ENCODE results near the gene B3GNT3.
"Not testable (repeated sequence)": the region's sequence is repeated elsewhere in the genome, so short reads cannot be mapped to it uniquely, and the experiment has no call there.

B3GNT3 gene

DNA sequence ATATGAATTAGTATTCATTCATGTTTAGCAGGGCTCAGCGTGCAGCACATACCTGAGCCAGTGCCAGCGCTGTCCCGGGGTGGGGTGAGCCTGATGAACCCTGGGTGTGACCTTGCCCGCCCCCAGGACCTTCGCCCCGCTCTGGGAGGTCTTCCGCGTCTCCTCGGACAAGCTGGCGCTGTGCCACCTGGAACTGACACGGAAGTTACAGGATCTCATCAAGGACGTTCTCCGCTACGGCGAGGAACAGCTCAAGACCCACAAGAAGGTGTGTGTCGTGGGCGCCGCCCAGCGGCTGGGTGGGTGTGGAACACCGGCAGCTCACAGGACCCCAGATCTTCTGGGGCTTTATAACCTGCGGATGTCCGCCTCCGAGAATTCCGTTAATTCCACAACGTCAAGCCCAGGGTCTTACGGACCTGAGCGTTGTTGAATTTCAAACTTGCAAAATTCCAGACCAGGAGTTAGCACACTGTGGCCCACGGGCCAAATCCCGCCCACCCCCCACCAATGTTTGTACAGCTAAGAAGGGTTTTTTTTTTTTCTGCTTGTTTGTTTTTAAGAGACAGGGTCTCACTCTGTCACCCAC, 28.3 kb upstream of the B3GNT3 start:
- peak; percentile 87 for DNase-seq

DNA sequence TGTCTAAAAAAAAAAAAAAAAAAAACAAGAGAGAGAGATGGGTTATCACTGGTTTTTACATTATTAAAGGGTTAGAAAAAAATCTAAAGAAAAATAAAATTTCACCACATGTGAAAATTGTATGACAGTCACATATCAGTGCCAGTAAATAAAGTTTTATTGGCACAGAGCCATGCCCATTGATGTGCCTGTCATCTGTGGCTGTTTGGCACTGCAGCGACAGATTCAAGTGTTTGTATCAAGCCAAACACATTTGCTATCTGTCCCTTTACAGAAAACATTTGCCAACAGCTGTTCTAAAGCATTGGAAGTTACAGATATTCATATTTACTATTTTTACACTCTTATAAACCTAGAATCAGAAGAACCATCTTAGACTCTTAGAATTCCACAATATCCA, 27.4 kb upstream of the B3GNT3 start:
- DNase-seq: peak; percentile 84

DNA sequence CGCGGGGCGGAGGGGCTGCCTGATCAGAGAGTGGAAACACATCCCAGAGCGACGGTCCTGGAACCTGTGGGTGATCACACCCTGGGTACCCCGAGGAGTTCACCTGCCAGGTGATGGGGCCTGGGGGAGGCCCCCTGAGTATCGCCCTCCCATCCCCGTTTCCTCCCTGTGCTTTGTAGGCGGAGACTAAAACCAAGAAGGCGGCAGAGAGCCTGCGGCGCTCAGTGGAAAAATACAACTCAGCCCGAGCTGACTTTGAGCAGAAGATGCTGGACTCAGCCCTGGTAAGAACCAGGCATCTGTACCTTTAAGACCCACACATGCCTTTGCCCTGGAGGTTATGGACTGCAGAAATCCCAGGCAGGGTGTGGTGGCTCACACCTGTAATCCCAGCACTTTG, 24.3 kb upstream of the B3GNT3 start:
- DNase-seq: no peak

DNA sequence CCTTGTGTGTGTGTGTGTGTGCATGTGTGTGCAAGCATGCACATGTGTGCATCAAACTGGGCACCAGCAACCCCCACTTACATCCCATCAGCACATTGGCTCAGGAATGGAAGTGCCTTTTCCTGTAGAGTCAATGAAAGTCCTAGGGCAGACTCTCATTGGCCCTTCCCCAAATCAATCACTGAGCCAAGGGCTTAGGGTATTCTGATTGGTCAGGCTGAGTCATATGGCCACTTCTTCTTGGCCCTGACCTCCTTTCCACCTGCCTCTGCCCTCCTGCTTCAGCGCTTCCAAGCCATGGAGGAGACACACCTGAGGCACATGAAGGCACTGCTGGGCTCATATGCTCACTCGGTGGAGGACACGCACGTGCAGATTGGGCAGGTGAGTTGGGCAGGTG, 22.8 kb upstream of the B3GNT3 start:
- peak; percentile 62 for DNase-seq

DNA sequence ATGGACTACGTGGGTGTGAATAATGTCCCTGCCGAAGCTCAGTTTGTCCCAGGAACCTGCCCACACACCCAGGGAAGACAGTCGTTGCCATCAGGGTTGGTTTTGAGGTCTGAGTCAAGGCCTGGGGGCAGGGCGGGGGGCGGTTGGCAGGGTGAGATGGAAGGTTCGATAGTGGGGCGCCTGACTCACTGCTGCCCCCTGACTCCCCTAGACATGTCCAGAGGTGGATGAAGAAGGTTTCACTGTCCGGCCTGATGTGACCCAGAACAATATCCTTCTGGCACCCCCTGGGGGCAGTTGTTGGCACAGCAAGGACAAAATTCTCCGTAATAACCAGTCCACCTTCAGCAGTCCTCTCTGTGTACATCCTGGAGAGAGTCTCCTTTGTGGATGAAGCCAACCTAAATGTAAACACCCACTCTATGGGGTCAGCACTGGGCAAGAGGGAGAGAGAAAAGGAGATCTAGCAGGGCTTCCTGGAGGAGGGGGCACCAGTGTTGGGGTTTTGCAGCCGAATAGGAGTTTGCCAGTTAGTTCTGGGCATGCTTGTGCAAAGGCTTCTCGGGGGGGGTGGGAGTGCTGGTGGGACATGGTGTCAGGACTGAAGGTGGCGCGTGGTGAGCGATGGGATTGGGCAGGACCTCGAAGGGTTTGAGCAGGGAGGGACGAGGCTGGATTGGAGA, 19.6 kb upstream of the B3GNT3 start:
- DNase-seq: peak; percentile 65

DNA sequence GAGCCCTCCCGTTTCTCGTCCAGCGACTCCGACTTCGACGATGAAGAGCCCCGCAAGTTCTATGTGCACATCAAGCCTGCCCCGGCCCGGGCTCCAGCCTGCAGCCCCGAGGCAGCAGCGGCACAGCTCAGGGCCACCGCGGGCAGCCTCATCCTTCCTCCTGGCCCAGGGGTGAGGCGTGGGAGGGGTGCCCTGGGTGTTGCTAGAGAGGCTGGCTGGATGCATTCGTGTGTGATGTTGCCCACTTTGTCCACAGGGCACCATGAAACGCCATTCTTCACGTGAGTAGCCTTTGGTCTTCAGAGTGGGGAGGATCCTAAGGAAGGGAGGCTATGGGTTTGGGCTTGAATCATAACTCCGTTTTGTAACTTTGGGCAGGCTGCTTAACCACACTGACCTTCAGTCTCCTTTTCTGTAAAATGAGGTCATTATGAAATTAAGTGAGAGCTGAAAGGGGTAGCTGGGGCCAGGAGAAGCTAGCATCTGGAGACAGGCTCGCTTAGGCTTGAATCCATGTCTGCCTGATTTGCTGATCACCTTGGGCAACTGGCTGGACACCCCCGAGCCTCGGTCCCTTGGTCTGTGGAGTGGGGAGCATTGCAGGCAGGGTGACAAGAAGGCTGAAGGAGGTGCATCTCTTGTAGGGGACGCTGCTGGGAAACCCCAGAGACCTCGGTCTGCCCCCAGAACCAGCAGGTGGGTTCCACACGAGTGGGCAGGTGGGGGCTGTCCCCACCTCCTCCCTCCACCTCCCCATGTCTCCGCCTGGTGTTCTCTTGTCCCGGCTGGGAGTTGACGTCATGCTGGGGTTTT, 18.7 kb upstream of the B3GNT3 start:
- no peak for DNase-seq

DNA sequence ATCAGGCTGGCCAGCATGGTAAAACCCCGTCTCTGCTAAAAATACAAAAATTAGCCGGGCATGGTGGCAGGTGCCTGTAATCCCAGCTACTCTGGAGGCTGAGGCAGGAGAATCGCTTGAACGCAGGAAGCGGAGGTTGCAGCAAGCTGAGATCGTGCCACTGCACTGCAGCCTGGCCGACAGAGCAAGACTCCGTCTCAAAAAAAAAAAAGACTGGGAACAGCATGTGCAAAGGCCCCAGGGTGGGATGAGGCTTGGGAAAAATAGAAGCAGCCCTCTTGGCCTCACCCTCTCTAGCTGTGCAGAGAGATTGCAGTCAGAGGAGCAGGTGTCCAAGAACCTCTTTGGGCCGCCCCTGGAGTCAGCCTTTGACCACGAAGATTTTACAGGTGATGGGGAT, 17.1 kb upstream of the B3GNT3 start:
- DNase-seq: not testable (repeated sequence)

DNA sequence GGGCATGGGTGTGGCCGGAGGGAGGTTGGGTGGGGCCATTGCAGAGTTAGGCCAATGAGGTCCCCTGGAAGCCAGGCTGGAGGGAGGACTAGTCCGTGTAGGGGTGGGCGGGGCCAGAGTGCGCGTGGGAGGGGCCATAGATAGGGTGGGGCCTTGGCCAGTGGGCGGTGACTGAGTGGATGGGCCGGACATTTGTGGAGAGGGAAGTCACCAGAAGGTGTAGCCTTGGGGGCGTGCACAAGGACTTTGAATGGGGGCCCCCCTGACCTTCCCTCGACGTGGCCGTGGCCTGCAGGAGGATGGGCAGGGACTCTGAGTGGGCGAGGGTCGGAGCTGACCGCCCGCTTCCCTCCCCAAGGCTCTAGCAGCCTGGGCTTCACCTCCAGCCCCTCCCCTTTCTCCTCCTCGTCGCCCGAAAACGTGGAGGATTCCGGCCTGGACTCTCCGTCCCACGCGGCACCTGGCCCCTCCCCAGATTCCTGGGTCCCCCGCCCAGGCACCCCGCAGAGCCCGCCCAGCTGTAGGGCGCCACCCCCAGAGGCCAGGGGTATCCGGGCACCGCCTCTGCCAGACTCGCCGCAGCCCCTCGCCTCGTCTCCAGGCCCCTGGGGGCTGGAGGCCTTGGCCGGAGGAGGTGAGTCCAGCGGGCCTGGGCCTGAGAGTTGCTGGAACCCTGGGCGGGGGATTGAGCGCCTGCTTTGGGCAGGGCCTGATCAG, 16.5 kb upstream of the B3GNT3 start:
- DNase-seq: peak; percentile 77

DNA sequence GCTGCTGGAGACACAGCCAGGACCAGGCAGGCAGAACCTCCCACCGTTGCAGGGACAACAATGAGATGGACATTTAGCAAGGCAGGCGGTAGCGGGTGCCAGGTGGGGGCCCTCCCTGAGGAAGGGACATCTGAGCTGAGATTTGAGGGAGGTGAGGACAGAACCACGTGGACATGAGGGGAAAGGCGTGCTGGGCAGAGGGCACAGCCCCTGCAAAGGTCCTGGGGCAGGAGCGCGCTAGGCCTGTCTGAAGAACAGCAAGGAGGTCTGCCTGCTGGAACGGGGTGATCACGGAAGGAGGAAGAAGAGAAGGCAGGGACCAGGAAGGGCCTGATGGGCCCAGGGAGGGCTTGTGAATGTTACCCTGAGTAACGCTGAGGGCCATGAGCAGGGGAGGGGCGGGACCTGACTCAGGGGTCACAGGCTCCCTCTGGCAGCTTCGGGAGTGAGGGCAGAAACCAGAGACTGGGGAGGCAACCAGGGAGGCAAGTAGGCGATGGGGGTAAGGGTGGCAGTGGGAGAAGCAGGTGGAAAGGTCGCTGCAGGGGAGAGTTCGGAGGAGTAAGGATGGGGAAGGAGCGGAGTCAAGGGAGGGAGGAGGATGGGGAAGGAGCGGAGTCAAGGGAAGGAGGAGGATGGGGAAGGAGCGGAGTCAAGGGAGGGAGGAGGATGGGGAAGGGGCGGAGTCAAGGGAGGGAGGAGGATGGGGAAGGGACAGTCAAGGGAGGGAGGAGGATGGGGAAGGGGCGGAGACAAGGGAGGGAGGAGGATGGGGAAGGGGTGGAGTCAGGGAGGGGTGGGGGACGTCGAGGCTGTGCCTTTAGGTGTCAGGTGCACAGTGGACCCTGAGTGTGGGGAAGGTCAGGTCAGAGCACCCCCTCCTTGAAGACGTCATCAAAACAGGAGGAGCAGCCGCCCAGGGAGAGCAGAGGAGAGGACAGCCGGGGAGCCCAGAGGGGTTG, 15.7 kb upstream of the B3GNT3 start:
- peak; percentile 52 for DNase-seq

DNA sequence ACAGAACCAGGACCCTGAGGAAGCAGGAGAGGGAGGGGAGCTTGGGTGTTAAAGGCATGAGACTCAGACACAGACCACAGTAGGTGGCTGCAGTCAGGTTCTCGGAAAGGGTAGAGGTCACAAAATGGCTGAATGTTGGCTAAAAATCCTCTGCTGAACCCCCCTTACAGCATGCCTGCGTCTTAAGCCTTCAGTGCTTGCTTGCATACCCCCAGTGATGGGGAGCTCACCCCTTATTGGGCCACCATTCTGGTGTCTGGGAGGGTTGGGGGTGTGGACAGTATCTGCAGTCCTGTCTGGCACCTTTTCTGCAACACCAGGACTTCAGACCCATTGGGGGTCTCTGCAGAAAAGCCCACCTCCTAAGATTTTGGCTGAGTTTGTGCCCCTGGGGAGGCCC, 14.2 kb upstream of the B3GNT3 start:
- no peak for DNase-seq

DNA sequence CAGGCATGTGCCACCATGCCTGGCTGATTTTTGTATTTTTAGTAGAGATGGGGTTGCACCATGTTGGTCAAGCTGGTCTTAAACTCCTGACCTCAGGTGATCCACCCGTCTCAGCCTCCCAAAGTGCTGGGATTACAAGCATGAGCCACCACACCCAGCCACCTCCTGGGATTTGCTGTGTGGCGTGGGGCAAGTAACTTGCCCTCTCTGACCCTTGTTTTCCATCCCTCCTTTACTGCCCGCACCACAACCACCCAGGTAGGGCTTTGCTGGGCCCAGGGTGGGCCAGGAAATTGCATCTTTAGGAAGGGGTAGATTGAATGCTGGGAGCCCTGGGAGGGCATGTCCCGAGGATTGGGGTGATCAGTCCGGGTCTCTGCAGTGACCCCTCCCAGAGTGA, 11.2 kb upstream of the B3GNT3 start:
- not testable (repeated sequence) for DNase-seq

DNA sequence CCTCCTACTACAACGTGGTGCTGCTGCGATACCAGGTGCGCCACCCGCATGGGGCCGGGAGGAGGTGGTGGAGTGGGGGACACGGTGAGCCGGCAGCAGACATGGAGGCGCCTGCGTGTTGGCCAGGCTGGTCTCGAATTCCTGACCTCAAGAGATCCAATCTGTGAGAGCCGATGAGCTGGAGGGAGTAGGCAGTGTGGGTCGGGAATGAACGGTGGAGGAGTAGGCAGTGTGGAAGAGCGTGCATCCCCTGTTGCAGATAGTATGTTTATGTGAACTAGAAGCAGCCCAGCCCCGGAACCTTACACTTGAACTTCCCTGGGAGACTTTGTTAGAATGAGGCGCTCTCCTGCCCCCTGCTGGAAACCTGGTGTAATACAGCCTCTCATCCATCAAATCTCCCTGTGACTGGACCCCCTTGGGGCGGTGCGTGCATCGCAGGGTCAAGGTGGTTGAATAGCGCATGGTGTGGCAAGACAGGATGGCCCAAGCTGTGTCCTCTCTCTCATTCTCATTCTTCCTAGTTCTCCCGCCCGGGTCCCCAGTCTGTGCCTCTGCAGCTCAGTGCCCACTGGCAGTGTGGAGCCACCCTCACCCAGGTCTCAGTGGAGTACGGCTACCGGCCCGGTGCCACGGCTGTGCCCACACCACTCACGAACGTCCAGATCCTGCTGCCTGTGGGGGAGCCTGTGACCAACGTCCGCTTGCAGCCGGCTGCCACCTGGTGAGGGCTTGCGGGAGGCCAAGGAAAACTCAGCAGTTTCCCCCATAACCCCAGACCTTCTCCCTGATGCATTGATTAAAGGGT, 10.5 kb upstream of the B3GNT3 start:
- DNase-seq: peak; percentile 81

DNA sequence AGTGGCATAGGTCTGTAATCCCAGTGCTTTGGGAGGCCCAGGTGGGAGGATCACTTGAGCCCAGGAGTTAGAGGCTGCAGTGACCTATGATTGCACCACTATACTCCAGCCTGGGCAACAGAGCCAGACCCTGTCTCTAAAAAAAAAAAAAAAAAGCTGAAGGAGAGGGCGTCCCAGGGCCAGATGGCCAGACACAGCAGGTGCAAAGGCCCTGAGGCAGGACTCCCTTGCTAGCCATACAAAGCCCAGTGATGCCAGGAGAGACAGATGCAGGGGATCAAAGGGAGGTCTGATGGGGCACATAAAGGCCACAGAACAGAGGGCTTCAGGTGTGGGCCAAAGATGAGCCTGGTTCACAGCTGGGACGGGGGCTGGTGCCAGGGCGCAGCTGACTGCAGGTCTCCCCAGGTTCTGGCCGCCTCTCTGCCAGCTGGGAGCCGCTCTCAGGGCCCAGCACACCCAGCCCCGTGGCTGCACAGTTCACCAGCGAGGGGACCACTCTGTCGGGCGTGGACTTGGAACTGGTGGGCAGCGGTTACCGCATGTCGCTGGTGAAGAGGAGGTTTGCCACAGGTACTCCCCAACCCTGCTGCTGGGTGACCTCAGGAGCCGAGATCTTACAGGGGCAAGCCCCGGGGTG, 7.5 kb upstream of the B3GNT3 start:
- DNase-seq: no peak

DNA sequence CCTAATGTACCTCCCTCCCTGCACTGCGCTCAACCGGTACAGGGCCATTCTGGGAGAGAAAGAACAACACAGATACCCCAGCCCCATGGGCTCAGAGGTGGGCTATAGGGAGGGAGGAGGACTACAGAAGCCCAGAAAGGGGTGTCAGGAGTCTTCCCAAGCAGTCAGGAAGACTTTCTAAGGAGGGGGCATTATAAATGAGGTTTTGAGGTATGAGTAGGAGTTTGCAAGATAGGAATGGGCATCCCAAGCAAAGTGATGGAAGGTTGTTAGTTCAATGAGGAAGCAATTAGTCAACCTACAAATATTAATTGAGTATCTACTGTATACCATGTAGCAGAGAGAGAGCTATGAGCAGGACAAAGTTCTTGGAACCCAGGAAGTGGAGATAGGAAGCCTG, 6.3 kb upstream of the B3GNT3 start:
- no peak for DNase-seq

DNA sequence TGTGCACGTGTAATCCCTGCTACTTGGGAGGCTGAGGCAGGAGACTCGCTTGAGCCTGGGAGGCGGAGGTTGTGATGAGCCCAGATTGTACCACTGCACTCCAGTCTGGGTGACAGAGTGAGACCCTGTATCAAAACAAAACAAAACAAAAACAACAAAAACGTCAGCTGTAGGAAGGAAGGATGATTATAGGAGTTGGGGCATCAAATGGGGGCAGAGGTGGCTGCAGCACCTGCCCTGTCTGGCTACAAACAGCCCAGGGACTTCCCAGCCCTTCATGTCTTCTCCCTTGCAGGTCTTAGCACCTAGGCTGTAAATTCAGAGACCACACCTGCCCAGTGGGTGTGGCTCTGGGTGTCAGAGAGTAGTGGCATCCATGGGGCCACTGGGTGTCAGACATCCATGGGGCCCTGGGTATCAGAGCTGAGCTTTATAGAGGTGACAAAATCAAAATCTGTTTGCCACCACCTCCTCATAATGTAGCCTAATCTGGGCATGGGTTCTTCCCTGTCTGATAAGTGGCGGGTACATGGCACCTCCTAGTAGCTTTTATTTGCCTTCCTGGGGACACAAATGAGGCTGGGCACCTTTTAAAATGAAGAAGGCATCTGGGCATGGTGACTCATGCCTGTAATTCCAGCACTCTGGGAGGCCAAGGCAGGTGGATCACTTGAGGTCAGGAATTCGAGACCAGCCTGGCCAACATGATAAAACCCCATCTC, 4.7 kb upstream of the B3GNT3 start:
- peak; percentile 18 for DNase-seq

DNA sequence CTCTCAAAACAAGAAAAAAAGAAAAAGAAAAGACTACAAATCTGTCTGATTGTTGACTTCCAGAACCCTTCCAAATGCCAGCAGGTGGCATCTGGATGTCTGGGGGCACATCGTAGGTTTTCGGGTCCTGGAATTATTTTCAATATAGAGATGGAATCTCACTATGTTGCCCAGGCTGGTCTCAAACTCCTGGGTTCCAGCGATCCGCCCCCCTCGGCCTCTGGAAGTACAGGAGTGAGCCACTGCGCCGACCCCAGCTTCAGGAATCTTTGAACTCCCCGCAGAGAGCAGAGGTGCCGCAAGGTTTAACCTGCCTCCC, 567 bp upstream of the B3GNT3 start:
- DNase-seq: no peak

DNA sequence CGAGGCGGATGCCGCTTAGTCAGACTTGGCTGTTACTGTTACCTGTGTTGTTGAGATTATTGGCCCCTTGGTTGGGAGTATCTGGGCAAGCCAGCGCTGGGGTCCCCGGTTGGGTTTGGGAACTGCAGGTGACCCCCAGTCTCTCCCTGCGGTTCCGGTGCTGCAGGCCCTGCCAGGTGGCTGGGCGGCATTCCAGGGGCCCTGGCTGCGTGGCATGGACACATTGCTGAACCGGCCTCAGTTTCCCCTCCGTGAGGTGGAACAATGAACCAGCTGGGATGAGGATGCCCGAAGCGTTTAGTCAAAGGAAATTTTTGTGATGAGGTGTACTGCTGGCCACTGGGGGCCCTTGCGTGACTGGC, 538 bp downstream of the B3GNT3 start:
- no peak for DNase-seq

DNA sequence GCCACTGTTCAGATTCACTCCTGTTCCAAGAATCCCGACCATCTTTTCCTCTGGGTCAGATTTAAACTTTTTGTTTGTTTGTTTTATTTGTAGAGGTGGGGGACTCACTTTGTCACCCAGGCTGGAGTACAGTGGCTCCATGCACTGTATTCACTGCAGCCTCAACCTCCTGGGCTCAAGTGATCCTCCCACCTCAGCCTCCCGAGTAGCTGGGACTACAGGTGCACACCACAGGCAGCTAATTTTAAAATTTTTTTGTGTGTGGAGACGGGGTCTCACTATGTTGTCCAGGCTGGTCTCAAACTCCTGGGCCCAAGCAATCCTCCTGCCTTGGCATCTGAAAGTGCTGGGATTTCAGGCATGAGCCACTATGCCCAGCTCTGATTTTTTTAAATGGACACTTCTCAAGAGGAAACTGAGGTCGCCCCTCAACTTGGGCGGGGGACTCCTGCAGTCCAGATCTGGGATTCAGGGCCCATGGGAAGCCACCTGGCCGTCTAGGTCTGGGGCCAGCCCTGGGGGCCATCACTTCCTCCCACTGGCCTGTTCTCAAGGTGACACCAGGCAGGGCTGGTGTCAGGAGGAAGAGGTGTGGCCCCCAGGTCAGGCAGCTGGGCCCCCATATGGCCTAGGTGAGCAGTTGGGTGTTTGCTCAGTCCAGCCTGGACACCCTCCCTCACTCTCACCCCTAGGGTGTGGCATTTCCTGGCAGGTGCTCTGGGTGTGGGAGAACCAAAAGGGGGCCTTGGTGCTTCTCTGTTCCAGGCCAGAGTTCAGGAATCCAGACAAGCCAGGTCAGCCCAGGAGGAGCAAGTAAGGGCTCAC, 1.3 kb downstream of the B3GNT3 start:
- DNase-seq: no peak

DNA sequence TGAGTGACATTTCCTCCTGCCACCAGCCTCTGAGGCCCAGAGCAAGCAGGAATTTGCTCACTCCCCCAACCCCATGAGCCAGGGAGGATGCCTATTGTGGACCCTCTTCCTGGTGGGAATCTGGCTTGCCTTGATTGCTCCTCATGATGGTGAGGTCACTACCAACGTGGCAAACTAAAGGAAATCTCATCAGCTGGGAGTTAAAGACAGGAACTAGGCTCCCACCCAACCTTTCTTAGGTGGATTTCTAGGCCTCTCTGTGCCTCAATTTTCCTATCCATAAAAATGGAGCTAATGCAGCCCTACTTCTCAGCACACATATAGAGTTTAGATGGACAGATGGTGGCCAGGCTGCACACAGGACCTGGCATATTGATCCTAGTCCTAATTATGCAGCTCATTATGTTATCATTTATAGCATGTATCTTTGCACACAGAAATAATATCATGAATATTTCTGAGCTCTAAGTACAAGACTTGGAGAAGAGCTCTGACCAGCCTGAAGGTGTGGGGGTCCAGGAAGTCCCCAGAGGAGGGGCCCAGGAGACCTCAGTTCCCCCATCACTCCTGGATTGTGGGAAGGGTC, 2.0 kb downstream of the B3GNT3 start:
- DNase-seq: no peak
